Fibroblast of villous mesenchyme (primary cell): Measurements from ENCODE around the gene SMURF1. TPM values are rescaled to one million over a fixed set of nuclear protein-coding genes. Genes with fewer than 3 reads are reported as not detected.

Experiments
- DNase-seq: peaks from one replicate; pipeline ENCODE4 v3.0.0-alpha.2; 2010; ENCODE audit warnings: low read depth
- H3K4me3 ChIP-seq: 2 replicates; pipeline ENCODE4 v1.5.1; 2011; ENCODE audit warnings: low read depth, mild to moderate bottlenecking, low read length
- total RNA-seq: library from RNA; depleted of rRNA; stranded (reverse); fragments of >200 nt; gene quantifications from 2 replicates; pipeline ENCODE4 v1.2.3, GENCODE V29; 2012
- TF ChIP-seq, protein P1 (sequence below): IDR thresholded peaks from 2 replicates; pipeline ENCODE4 v1.5.1; 2012; ENCODE audit warnings: low read depth, mild to moderate bottlenecking, low read length; ENCODE audit not compliant: insufficient read depth

Gene SMURF1
- total RNA-seq, 1 donor, result 29.8 TPM

GRCh38 chr7:98981701-98982100, 162.2 kb downstream of the SMURF1 start:
- no peak for DNase-seq
- no peak overlapping the region for H3K4me3 ChIP-seq
- TF ChIP-seq, protein P1, sequence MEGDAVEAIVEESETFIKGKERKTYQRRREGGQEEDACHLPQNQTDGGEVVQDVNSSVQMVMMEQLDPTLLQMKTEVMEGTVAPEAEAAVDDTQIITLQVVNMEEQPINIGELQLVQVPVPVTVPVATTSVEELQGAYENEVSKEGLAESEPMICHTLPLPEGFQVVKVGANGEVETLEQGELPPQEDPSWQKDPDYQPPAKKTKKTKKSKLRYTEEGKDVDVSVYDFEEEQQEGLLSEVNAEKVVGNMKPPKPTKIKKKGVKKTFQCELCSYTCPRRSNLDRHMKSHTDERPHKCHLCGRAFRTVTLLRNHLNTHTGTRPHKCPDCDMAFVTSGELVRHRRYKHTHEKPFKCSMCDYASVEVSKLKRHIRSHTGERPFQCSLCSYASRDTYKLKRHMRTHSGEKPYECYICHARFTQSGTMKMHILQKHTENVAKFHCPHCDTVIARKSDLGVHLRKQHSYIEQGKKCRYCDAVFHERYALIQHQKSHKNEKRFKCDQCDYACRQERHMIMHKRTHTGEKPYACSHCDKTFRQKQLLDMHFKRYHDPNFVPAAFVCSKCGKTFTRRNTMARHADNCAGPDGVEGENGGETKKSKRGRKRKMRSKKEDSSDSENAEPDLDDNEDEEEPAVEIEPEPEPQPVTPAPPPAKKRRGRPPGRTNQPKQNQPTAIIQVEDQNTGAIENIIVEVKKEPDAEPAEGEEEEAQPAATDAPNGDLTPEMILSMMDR, result no peak

GRCh38 chr7:98978672-98979071, 165.2 kb downstream of the SMURF1 start:
- H3K4me3 ChIP-seq, result no peak overlapping the region
- TF ChIP-seq, protein P1, result no peak
- DNase-seq, result no peak

Other genes starting within 250 kb of the SMURF1 start
- not detected in 2 replicates for gene KPNA7, start 64.0 kb upstream of the SMURF1 start, total RNA-seq
- not detected in 2 replicates for gene MYH16, start 128.7 kb upstream of the SMURF1 start, total RNA-seq
- gene ARPC1A, start 181.8 kb upstream of the SMURF1 start, total RNA-seq, result 158 and 160 TPM in 2 replicates
- 186 and 241 TPM in 2 replicates for gene ARPC1B, start 230.6 kb upstream of the SMURF1 start, total RNA-seq